SK-N-SH (cell line): ENCODE measurements around the gene CLIC5.

Source experiments
- EZH2phosphoT487 ChIP-seq: fragments of 200-600 bp; sonication (generic); IDR thresholded peaks from 2 replicates; pipeline ENCODE4 v1.6.1; 2017; ENCODE audit warnings: low read depth, mixed run types, mild to moderate bottlenecking, antibody characterized with exemption, moderate library complexity, borderline replicate concordance
- IRF3 ChIP-seq: fragments of 150-350 bp; IDR thresholded peaks from 2 replicates; pipeline ENCODE4 v1.6.1; 2016; ENCODE audit warnings: mild to moderate bottlenecking, low read depth, low read length
- MAX ChIP-seq: IDR thresholded peaks from 2 replicates; pipeline ENCODE4 v1.4.0; 2012; ENCODE audit warnings: low read depth
- PBX3 ChIP-seq: IDR thresholded peaks from 2 replicates; pipeline ENCODE4; 2012
- POLR2AphosphoS5 ChIP-seq: IDR thresholded peaks from 2 replicates; pipeline ENCODE4 v1.6.1; 2012; ENCODE audit warnings: low read depth, low read length
- REST ChIP-seq: IDR thresholded peaks from 2 replicates; pipeline ENCODE4 v1.6.1; 2012; ENCODE audit warnings: mild to moderate bottlenecking, low read depth, low read length, moderate library complexity
- SMC3 ChIP-seq: IDR thresholded peaks from 2 replicates; pipeline ENCODE4 v1.6.1; 2012; ENCODE audit warnings: low read depth, low read length, improper control_type of control experiment
- TEAD4 ChIP-seq: IDR thresholded peaks from 2 replicates; pipeline ENCODE4 v1.4.0; 2012; ENCODE audit warnings: mild to moderate bottlenecking, borderline replicate concordance; ENCODE audit not compliant: insufficient read depth
- TF ChIP-seq, protein P1 (sequence below): fragments of 200-600 bp; sonication (generic); IDR thresholded peaks from 2 replicates; pipeline ENCODE4 v1.6.1; 2017; ENCODE audit warnings: antibody characterized with exemption, mild to moderate bottlenecking, moderate library complexity

DNA sequence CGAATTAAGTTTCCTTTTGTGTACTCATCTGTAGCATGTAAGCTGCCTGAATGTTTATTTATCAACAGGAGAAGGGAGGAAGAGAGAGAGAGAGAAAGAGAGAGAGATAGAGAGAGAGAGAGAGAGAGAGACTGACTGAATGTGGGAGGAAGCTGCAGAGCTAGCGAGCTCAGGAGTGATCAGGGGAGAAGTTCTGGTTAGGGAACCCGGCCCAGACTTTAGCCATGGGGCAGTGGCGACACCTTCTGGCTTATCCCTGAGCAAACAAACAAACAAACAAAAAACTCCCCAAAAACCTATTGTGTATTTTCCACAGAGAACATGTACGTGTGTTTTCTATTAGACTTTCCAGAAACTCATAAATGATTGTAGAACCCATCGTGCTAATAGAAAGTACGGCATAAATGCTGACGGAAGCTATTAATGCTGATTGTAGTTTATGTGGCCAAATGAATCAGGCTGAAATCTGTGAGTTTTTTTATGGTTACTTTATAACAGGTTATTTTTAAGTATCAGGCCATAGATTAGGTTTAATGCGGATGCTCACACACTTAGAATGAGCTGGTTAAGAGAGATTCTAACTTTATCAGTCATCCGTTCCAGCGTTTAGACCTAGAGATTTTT, 92.8 kb downstream of the CLIC5 start:
- no peak for TF ChIP-seq EZH2phosphoT487
- no peak for TF ChIP-seq IRF3
- TF ChIP-seq MAX = no peak
- TF ChIP-seq, protein P1, sequence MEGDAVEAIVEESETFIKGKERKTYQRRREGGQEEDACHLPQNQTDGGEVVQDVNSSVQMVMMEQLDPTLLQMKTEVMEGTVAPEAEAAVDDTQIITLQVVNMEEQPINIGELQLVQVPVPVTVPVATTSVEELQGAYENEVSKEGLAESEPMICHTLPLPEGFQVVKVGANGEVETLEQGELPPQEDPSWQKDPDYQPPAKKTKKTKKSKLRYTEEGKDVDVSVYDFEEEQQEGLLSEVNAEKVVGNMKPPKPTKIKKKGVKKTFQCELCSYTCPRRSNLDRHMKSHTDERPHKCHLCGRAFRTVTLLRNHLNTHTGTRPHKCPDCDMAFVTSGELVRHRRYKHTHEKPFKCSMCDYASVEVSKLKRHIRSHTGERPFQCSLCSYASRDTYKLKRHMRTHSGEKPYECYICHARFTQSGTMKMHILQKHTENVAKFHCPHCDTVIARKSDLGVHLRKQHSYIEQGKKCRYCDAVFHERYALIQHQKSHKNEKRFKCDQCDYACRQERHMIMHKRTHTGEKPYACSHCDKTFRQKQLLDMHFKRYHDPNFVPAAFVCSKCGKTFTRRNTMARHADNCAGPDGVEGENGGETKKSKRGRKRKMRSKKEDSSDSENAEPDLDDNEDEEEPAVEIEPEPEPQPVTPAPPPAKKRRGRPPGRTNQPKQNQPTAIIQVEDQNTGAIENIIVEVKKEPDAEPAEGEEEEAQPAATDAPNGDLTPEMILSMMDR = peak; percentile 81
- no peak for TF ChIP-seq REST
- TF ChIP-seq PBX3 = no peak
- no peak for TF ChIP-seq TEAD4
- TF ChIP-seq POLR2AphosphoS5 = no peak
- TF ChIP-seq SMC3 = peak; percentile 57
